ENCODE data around the gene PRR5L. TPM values are rescaled to one million over a fixed set of nuclear protein-coding genes. Genes with fewer than 3 reads are reported as not detected.

The PRR5L gene
- polyA plus RNA-seq, 3 donors, result 3.5 to 16.0 (median 7.4) TPM

- Mint-ChIP-seq H3K27ac (no peak overlapping the region), H3K36me3 (no peaks in the 10 kb centered on the region), H3K9me3 (peaks cover 0 to 4% (median under 1%) of the 10 kb centered on the region in 7 donors), H3K4me1 (peaks cover 32% of the 10 kb centered on the region), H3K4me3 (no peak overlapping the region), H3K27me3 (ENCODE audit: low read depth in 3 of 3) (peaks cover 21 to 29% (median 27%) of the 10 kb centered on the region in 3 donors)
- no CpG with 5 or more reads among the region's 2 CpGs for WGBS (ENCODE audit: insufficient coverage)
- Histone ChIP-seq H3K79me2 (ENCODE audit: insufficient read depth, low read length) (no peaks in the 10 kb centered on the region), H3K4me3 (replicated peaks in 1 of 3; ENCODE audit: low read depth in 2 of 3, low read length in 3 of 3) (no peak overlapping the region), H3K9me3 (replicated peaks in 1 of 2; ENCODE audit: control insufficient read depth in 1 of 2, insufficient read depth in 1 of 2, low read length in 2 of 2) (no peaks in the 10 kb centered on the region), H3K9ac (ENCODE audit: insufficient read depth, low read length, poor library complexity, severe bottlenecking) (no peak overlapping the region), H3K4me1 (ENCODE audit: control insufficient read depth in 1 of 2, insufficient read depth in 2 of 2, low read length in 2 of 2) (peaks cover 6 to 28% of the 10 kb centered on the region in 2 donors), H2AFZ (ENCODE audit: insufficient read depth, low read depth, low read length, poor library complexity, severe bottlenecking) (no peak overlapping the region), H3K27me3 (ENCODE audit: control insufficient read depth in 2 of 2, insufficient read depth in 2 of 2, low read length in 2 of 2) (peaks cover 8 to 19% of the 10 kb centered on the region in 2 donors), H3K4me2 (replicated peaks; ENCODE audit: extremely low read depth, low read length, poor library complexity, severe bottlenecking) (no peak overlapping the region), H3K36me3 (replicated peaks in 1 of 2; ENCODE audit: control insufficient read depth in 1 of 2, insufficient read depth in 2 of 2, low read length in 2 of 2) (no peaks in the 10 kb centered on the region), H4K20me1 (ENCODE audit: insufficient read depth, low read length) (no peaks in the 10 kb centered on the region), H3K27ac (ENCODE audit: low read depth in 1 of 2, low read length in 2 of 2) (no peak overlapping the region)
- TF ChIP-seq, protein P1, sequence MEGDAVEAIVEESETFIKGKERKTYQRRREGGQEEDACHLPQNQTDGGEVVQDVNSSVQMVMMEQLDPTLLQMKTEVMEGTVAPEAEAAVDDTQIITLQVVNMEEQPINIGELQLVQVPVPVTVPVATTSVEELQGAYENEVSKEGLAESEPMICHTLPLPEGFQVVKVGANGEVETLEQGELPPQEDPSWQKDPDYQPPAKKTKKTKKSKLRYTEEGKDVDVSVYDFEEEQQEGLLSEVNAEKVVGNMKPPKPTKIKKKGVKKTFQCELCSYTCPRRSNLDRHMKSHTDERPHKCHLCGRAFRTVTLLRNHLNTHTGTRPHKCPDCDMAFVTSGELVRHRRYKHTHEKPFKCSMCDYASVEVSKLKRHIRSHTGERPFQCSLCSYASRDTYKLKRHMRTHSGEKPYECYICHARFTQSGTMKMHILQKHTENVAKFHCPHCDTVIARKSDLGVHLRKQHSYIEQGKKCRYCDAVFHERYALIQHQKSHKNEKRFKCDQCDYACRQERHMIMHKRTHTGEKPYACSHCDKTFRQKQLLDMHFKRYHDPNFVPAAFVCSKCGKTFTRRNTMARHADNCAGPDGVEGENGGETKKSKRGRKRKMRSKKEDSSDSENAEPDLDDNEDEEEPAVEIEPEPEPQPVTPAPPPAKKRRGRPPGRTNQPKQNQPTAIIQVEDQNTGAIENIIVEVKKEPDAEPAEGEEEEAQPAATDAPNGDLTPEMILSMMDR (IDR thresholded peaks at IDR 0.05), result no peak
- intact Hi-C loops (cut with micrococcal nuclease), result loop anchor here in 1 of 2 donors (5.0 kb wide), 1 partner anchor 36 kb away; no protein-coding TSS in a partner anchor
- DNase-seq, result no peak
Observed at GRCh38 chr11:36371181-36371580, 75.1 kb downstream of the PRR5L start.

DNA sequence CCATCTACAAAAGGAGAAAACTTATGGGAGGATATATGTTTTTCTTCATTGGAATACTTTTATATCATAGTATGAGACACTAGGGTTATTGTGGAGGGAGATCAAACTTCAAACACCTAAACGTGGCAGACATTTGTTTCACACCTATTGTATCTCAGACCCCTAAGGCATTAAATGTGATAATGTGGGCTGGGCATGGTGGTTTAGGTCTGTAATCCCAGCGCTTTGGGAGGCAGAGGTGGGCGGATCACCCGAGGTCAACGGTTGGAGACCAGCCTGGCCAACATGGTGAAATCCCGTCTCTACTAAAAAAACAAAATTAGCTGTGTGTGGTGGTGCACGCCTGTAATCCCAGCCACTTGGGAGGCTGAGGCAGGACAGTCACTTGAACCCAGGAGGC is 75.5 kb downstream of the PRR5L start:
- Histone ChIP-seq H3K27me3 (ENCODE audit: control insufficient read depth in 2 of 2, insufficient read depth in 2 of 2, low read length in 2 of 2) (peaks cover 8 to 23% of the 10 kb centered on the region in 2 donors), H3K79me2 (ENCODE audit: insufficient read depth, low read length) (no peaks in the 10 kb centered on the region), H2AFZ (ENCODE audit: insufficient read depth, low read depth, low read length, poor library complexity, severe bottlenecking) (no peak overlapping the region), H3K36me3 (replicated peaks in 1 of 2; ENCODE audit: control insufficient read depth in 1 of 2, insufficient read depth in 2 of 2, low read length in 2 of 2) (no peaks in the 10 kb centered on the region), H3K4me1 (ENCODE audit: control insufficient read depth in 1 of 2, insufficient read depth in 2 of 2, low read length in 2 of 2) (peaks cover 5 to 28% of the 10 kb centered on the region in 2 donors), H3K4me3 (replicated peaks in 1 of 3; ENCODE audit: low read depth in 2 of 3, low read length in 3 of 3) (no peak overlapping the region), H3K9ac (ENCODE audit: insufficient read depth, low read length, poor library complexity, severe bottlenecking) (no peak overlapping the region), H4K20me1 (ENCODE audit: insufficient read depth, low read length) (no peaks in the 10 kb centered on the region), H3K4me2 (replicated peaks; ENCODE audit: extremely low read depth, low read length, poor library complexity, severe bottlenecking) (no peak overlapping the region), H3K27ac (ENCODE audit: low read depth in 1 of 2, low read length in 2 of 2) (no peak overlapping the region), H3K9me3 (replicated peaks in 1 of 2; ENCODE audit: control insufficient read depth in 1 of 2, insufficient read depth in 1 of 2, low read length in 2 of 2) (no peaks in the 10 kb centered on the region)
- Mint-ChIP-seq H3K36me3 (no peaks in the 10 kb centered on the region), H3K4me3 (no peak overlapping the region), H3K9me3 (peaks cover 0 to 8% (median 2%) of the 10 kb centered on the region in 7 donors), H3K27me3 (ENCODE audit: low read depth in 3 of 3) (peaks cover 25 to 33% (median 31%) of the 10 kb centered on the region in 3 donors), H3K27ac (no peak overlapping the region), H3K4me1 (peaks cover 32% of the 10 kb centered on the region)
- TF ChIP-seq, protein P1 (IDR thresholded peaks at IDR 0.05), result no peak
- intact Hi-C loops (cut with micrococcal nuclease), result loop anchor here in 1 of 2 donors (5.0 kb wide), 1 partner anchor 36 kb away; no protein-coding TSS in a partner anchor
- no peak for DNase-seq
- 100% methylated on average over 1 of the region's 7 CpGs for WGBS (ENCODE audit: insufficient coverage)

Measured in CD14-positive monocyte (primary cell).